Panc1 (cell line): Measurements from ENCODE around the gene HEXD.

ENCODE experiments used
- CTCF ChIP-seq: fragments of 450-650 bp; IDR thresholded peaks from 2 replicates; pipeline ENCODE4 v1.5.1; 2017; ENCODE audit warnings: mild to moderate bottlenecking
- POLR2AphosphoS5 ChIP-seq: IDR thresholded peaks from 2 replicates; pipeline ENCODE4 v1.6.1; 2012; ENCODE audit warnings: mild to moderate bottlenecking, low read depth, low read length, moderate library complexity
- SIN3A ChIP-seq: IDR thresholded peaks from 2 replicates; pipeline ENCODE4 v1.6.1; 2012; ENCODE audit warnings: low read depth, mild to moderate bottlenecking, low read length, moderate library complexity, borderline replicate concordance; ENCODE audit not compliant: insufficient read depth

- TF ChIP-seq CTCF: no peak
- no peak for TF ChIP-seq SIN3A
- no peak for TF ChIP-seq POLR2AphosphoS5
Measured at GRCh38 chr17:82412535-82413520, 5.3 kb upstream of the HEXD start.
